GM18519 (cell line): ENCODE measurements around the gene AGTRAP.

Experiments
- ATAC-seq: cut with Tn5 transposase; IDR thresholded peaks from one replicate; pipeline ENCODE4 v1.9.1; 2021; ENCODE audit warnings: mild to moderate bottlenecking, moderate library complexity; ENCODE audit not compliant: unreplicated experiment, low FRiP score

Gene AGTRAP

DNA sequence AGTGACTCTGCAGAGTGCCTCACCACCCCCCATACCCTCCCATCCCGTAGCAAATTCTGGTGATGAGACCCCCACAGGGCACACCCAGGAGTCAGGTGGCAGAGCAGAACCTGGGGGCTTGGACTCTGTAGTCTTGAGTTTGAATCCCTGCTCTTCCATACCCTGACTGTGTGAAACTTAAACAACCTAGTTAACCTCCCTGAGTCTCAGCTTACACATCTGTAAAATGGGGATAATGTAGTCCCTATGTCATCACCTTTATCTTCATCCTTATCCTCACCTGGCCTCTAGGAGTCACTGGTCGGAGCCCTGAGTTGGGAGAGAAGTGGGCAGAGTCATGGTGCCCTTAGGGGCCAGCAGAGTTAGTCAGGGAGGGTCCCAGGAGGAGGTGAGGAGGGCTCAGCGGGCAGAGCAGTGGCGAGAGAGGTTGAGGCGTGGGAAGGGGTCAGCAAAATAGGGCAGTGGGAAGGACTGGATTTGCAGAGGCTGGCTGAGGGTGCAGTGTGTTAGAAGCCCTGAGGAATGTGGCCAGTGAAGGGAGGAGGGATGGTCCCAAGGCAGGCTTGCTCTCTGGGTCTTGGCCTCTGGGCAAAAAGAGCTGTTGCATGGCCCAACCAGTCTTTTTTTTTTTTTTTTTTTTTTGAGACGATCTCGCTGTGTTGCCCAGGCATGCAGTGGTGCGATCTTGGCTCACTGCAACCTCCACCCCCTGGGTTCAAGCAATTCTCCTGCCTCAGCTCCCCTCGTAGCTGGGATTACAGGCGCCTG is 44.6 kb downstream of the AGTRAP start:
- ATAC-seq = no peak

GRCh38 chr1:11781297-11781696 is 45.4 kb downstream of the AGTRAP start:
- ATAC-seq = no peak

- ATAC-seq = no peak
Measured at GRCh38 chr1:11782127-11782708, 46.3 kb downstream of the AGTRAP start.

DNA sequence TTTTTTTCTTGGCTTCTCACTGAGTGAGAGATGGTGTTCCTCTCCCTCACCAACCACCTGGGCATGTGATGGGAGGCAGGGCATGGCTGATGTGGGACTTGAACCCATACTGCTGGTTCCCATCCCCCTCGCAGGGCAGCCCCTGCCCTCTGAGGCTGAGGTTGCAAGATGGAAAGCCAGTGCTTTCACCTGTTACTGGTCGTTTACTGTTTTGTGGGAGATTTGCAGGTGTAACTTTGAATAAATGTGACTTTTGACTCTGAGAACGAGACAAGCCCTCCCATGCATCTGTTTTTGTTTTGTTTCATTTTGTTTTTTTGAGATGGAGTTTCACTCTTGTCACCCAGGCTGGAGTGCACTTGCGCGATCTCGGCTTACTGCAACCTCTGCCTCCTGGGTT is 47.6 kb downstream of the AGTRAP start:
- ATAC-seq = no peak

- ATAC-seq = no peak
Measured at GRCh38 chr1:11784256-11784992, 48.5 kb downstream of the AGTRAP start.

DNA sequence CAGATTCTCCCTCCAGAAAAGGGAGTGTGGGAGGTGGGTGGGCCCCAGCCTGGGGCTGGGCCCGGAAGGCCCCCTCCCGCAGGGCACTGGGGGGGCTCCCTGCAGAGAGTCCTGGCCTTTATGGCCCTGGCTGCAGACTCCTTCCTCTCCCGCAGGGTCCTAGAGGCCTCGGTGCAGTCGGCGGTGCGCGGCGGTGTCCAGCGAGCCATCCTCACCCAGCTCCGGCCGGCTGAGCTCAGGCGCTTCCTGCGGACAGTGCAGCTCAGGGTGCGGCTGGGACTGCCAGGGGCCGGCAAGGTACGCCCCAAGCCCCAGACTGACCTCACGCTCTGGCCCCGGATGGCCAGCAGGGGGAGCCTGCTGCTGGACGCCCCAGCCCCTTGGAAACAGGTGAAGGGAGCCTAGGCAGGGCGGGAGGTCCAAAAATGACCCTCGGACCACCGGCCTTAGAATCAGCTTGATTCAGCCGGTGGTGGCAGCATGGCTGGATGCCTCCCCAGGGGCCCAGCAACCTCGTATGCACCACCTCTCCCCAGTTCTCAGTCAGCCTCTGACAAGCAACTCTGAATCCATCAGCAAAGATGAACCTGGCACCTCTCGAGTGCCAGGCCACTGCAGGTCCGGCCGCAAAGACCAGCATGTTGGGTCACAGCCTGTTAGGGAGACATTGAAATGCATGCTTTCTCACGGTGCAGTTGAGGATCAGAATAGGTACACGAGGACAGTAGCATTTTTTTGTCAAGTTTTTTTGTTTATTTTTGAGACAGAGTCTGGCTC is 49.2 kb downstream of the AGTRAP start:
- no peak for ATAC-seq

- no peak for ATAC-seq
Measured at GRCh38 chr1:11786168-11786567, 50.2 kb downstream of the AGTRAP start.

GRCh38 chr1:11787251-11787803 is 51.4 kb downstream of the AGTRAP start:
- ATAC-seq = no peak

DNA sequence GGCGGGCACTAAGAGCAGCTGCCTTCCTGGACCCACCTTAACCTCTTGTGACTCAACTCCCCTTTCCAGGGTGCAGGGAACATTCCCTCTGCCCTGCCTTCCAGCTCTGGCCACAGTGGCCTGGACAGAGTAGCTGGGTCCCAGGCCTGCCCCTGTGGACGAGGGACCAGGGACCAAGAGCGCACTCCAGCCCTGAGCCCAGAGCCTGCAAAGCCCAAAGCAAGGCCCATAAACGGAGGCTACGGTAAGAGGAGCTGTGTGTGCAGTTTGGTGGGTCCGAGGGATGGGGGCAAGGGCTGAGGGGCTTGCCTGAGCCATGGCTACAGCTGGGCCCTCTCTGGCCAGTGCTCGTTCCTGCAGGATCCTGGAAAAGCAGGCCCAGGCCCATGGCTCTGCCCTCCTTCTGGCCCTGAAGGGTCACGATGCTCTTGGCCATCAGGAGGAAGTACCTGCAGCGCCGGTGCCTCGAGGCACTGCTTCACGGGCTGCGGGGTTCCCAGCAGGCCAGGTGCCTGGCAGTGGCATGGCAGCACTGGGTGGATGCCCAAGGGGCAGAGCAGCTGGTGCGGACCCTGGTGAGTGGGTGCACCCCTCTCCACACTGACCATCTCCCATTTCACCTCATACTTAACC is 52.0 kb downstream of the AGTRAP start:
- ATAC-seq = no peak

GRCh38 chr1:11788549-11789053 is 52.7 kb downstream of the AGTRAP start:
- ATAC-seq = no peak

- no peak for ATAC-seq
Measured at GRCh38 chr1:11789126-11790067, 53.5 kb downstream of the AGTRAP start.

DNA sequence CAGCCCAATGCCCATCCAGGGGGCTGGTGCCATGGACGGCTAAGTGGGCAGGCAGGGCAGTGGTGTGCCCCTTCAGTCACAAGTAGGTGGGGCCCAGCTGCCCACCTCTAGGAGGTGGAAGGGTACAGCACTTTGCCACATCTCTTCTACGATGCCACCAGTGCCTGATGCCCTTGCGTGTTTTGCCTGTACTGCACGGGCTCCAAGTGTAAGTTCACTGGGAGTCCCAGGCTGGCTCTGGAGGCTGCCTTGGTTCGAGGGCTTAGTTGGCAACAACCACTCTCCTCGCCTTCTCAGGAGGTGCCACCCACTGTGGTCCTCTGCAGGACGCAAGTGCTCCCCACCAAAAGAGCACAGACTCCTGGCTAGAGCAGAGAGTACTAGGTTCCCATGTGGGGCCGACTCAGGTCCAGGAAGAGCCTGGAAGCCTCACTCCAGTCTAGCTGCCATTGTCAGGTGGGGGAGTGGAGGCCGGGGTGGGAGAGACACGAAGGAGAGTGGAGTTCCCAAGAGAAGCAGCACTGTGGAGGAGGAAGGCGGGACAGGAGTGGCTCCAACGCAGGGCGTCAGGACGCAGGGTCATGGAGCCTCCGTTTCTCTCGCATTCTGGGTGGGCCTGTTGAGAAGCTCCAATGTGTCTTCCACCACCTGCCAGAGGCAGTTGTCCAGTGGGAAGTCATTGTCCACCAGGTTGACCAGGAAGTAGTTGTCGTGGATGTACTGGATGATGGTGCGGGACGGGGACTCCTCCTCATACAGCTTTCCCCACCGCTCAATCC is 54.4 kb downstream of the AGTRAP start:
- ATAC-seq = no peak

DNA sequence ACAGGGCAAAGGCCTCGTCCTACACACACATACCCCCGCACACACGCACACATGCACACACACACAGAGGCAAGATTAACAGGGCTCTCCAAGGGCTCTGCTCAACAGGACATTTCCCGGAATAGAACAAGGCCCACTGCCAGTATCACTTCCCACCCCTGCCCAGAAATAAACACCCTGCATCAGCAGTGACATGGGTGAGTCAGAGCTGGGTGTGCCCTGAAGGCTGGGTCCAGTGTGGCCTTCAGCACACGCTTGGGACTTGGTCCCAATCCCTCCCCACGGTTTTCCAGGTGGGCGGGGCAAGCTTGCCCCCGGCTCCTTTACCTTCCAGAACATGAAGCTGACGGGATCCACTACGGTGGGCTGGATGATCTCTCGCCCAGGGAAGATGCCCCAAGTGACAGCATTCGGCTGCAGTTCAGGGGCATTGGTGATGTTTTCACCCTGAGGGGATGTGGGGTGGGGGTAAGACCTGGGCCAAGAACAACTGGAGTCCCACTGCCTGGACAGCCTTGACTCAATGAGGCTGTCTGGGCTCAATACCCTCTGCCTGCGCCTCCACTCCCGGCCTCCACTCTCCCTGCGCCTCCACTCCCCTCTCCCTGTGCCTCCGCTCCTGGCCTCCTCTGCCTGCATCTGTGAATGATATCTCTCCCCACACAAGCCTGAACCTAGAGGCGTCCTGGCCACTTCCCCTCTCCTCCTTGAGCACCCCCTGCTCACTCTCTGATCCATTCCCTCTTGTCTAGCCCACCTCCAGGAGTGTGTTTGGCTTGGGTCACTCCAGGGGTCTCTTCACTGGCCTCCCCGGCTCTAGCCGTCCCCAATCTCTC is 55.2 kb downstream of the AGTRAP start:
- no peak for ATAC-seq

DNA sequence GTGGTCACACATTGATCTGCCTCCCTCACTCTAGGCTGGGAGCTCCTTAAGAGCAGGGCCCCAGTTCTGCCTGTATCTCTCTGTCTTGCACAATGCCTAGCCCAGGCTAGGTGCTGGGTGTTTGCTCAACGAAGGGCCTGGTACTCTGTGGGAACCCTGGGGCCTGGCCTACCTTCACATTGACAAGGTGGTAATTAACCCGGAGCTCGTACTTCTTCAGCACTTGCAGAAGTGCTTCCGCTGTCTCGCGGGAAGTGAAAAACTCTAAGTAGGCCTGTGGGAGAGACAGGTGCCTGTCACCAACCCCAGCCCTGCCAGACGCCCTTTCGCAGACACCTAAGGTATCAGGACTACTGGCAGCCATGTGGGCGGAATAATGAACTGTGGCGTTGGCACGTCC is 56.2 kb downstream of the AGTRAP start:
- ATAC-seq = no peak

DNA sequence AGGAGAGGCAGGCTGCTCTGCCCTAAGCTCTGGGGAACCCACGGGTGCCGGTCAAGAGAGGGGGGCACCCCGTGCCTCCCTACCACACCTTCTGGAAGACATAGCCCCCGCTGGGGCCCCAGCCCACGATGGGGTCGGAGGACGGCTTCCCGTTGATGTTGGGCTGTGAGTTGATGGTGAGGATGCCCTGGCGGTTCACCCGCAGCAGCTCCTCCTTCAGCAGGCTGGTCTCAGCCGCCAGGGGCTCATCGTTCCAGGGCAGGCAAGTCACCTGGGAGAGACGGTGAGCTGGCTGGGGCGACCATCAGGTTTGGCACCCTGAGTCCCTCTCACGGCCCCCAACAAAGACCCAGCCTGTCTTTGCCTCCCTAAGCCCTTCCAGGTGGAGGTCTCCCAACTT is 57.9 kb downstream of the AGTRAP start:
- ATAC-seq = no peak

DNA sequence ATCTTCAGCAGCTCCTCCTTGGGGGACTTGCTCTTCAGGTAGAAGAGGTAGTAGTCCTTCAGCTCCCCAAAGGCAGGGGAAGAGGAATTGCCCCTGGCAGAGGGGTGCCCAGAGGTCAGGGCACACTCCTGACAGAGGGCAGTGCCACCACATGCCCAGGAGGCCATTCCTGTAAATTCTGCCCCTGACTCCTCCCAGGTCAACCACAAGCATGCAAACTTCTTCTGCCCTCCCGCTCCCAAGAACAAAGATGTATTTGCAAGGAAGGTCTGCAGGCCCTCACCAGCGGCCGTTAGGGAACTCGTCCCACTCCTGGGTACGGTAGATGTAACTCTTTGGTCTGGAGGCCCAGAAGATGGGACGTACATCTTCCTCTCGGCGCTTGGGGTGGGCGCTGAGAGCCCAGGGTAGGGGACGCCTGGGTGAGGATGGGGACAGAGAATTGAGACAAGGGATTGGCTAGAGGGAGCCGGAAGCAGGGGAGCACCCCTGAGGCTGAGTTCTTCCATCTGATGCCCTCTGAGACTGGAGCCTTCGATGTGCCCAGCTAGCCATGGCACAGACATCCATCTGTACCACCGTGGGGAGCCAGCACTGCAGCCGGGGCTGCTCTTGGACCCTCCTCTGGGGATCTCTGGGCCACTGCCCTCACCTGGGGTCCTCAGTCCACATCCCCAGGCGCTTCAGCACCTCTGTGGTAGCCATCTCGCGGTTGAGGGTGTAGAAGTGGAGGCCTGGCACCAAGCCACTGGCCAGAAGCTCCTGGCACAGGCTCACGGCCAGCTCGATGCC is 58.7 kb downstream of the AGTRAP start:
- ATAC-seq = no peak
